GM10266 (cell line): Measurements from ENCODE around the gene HPSE2.

Experiments used
- DNase-seq: peaks from one replicate; pipeline ENCODE4 v3.0.0; 2012; ENCODE audit errors: extremely low spot score
- CTCF ChIP-seq: IDR thresholded peaks from 2 replicates; pipeline ENCODE4 v1.5.1; 2012; ENCODE audit warnings: mild to moderate bottlenecking, low read depth; ENCODE audit not compliant: control insufficient read depth, insufficient read depth; ENCODE audit errors: missing control alignments

HPSE2 gene

GRCh38 chr10:98425511-98426352, 809.9 kb downstream of the HPSE2 start:
- DNase-seq: peak; percentile 64
- peak; percentile 73 for TF ChIP-seq CTCF

GRCh38 chr10:98424295-98425254, 811.1 kb downstream of the HPSE2 start:
- TF ChIP-seq CTCF: no peak
- DNase-seq: no peak

- no peak for TF ChIP-seq CTCF
- no peak for DNase-seq
Measured at GRCh38 chr10:98423691-98424120, 811.9 kb downstream of the HPSE2 start.

GRCh38 chr10:98422182-98422581, 813.5 kb downstream of the HPSE2 start:
- TF ChIP-seq CTCF: no peak
- DNase-seq: no peak

GRCh38 chr10:98420786-98421185, 814.9 kb downstream of the HPSE2 start:
- no peak for DNase-seq
- no peak for TF ChIP-seq CTCF

GRCh38 chr10:98419469-98420261, 816.0 kb downstream of the HPSE2 start:
- DNase-seq: no peak
- TF ChIP-seq CTCF: no peak
